NCI-H2227 treated with DMSO at 0.1 percent for 48 hours (cell line): ENCODE data around the gene SLC12A6.
"Not testable (repeated sequence)": the region's sequence is repeated elsewhere in the genome, so short reads cannot be mapped to it uniquely, and the experiment has no call there.

Source experiments
- DNase-seq: peaks from one replicate; lab custom pipeline; 2025; lab: John Stamatoyannopoulos, UW

SLC12A6 gene

GRCh38 chr15:34357653-34358052, 20.1 kb upstream of the SLC12A6 start:
- no peak for DNase-seq

DNA sequence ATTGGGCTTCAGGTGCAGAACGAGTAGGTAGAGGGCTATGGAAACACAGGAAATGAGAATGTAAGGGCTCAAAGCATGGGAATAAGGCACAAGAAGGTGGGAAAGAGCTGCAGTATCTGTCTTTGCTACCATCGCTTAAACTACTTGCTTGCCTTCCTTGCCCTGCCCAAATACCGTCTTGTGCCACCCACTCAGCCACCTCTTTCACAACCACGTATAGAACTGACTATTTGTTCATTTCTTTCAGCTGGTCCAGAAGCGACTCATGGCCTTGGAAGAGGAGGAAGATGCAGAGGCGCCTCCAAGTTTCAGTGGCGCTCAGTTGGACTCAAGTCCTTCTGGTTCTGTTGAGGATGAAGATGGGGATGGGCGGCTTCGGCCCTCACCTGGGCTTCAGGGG, 17.7 kb upstream of the SLC12A6 start:
- DNase-seq: no peak

DNA sequence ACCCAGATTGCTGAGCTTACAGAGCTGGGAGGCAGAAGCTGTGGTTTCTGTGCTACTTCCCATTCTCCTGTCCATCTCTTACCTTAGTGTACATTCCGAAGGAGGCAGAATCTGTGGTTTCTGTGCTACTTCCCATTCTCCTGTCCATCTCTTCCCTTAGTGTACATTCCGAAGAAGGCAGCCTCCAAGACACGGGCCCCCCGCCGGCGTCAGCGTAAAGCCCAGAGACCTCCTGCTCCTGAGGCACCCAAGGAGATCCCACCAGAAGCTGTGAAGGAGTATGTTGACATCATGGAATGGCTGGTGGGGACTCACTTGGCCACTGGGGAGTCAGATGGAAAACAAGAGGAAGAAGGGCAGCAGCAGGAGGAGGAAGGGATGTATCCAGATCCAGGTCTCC, 16.7 kb upstream of the SLC12A6 start:
- DNase-seq: no peak

GRCh38 chr15:34353627-34354026, 16.0 kb upstream of the SLC12A6 start:
- no peak for DNase-seq

GRCh38 chr15:34352996-34353395, 15.4 kb upstream of the SLC12A6 start:
- DNase-seq: not testable (repeated sequence)

DNA sequence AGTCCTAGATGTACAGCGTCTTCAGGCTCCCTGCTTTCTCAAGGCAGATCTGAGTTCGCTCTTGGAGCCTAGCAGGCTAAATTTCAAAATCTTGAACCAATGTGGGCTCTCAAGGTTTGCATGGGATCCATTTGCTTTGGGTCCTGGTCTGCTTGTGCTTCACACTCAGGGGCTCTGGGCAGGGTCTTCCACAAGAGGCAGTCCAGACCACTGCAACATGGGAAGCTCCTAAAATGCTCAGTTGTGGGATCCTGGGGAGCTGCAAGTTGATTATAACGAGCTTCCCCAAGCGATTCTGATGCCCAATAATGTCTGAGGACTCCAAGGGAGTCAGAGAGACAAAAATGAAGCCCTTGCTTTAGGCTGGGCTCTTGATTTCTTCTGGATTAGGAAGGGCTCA, 12.2 kb upstream of the SLC12A6 start:
- no peak for DNase-seq

DNA sequence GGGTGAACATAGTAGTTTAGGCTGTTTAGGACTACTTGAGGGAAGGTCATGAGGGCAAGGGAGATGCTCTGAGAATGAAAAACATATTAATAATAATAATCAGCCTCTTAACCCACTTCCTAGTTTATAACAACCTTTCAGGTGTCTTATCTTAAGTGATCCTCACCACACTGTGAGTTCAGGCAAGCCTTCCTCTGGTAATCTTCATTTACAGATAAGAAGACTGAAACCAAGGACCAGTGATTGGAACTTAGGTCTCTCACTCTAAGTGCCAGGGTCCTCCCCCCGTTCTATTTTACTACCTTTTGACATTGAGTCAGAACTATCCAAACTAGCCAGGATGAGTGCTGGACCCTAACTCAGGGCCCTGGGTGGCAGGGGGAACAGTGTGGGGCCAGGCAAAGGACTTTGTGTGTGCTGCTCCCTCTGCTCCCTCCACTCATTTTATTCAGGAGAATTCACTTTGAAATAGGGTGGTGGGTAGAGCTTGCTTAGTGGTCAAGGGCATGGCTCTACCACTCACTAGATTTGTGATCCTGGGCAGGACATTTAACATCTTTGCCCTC, 11.2 kb upstream of the SLC12A6 start:
- no peak for DNase-seq

DNA sequence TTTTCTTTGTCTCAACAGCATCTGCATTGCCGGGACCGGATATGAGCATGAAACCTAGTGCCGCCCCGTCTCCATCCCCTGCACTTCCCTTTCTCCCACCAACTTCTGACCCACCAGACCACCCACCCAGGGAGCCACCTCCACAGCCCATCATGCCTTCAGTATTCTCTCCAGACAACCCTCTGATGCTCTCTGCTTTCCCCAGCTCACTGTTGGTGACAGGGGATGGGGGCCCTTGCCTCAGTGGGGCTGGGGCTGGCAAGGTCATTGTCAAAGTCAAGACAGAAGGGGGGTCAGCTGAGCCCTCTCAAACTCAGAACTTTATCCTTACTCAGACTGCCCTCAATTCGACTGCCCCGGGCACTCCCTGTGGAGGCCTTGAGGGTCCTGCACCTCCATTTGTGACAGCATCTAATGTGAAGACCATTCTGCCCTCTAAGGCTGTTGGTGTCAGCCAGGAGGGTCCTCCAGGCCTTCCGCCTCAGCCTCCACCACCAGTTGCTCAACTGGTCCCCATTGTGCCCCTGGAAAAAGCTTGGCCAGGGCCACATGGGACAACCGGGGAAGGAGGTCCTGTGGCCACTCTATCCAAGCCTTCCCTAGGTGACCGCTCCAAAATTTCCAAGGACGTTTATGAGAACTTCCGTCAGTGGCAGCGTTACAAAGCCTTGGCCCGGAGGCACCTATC, 10.5 kb upstream of the SLC12A6 start:
- DNase-seq: no peak

DNA sequence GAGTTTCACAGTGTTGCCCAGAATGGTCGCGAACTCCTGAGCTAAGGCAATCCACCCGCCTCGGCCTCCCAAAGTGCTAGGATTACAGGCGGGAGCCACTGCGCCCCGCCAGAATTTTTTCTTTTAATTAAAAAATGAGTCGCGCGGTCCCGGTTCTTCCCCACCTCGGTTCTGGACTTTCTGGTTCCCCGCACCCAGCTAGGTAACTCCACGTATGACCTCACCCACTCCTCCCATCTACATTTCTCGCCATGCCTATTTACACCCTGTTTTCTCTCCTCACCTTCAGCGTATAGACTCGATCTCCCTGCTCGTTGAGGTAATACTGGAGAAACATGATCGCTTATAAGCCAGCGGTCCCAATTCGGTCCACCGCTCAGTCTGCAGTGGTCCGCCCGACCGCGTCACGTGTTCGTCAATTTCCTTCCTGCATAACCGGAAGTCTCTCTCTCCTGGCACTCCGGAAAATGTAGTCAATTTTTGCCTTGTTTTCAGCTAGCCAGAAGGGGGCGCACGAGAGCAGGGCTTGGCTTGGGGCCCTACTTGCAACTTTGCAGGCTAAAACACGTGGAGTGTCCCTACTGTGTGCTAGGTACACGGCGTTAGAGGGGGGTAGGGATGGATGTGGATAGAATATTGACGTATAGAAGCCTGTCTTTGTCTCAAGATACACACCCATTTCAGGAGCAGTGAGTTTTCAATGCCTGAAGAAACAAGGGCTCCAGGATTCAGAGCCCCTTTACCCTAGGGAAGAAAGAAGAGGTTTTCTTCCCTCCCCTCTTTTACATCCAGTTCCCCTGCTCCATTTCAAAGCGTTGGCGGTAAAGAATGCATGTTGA, 5.4 kb upstream of the SLC12A6 start, which contains the start of the genes NOP10 and NUTM1:
TSS of gene NOP10 (minus strand) at position 400 of the 839 bp plus-strand sequence. CDS start at position 337, 63 bp downstream.
TSS of gene NUTM1 (plus strand) at position 579 of the 839 bp plus-strand sequence. CDS start 382 bp downstream, outside the sequence.
- DNase-seq: peak; percentile 84

DNA sequence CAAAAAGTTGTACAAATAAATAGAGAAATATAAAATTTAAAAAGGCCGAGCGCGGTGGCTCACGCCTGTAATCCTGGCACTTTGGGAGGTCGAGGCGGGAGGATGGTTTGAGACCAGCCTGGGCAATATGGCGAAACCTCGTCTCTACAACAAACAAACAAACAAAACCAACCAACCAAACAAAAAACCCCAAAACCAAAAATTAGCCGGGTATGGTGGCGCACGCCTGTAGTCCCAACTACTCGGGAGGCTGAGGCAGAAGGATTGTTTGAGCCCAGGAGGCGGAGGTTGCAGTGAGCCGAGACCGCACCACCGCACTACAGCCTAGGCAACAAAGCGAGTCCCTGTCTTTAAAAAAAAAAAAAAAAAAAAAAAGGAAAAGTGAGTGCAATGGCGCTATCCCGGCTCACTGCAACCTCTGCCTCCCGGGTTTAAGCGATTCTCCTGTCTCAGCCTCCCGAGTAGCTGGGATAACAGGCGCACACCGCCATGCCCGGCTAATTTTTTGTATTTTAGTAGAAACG, 4.7 kb upstream of the SLC12A6 start:
- peak; percentile 7 for DNase-seq

- no peak for DNase-seq
Measured at GRCh38 chr15:34341381-34342212, 4.0 kb upstream of the SLC12A6 start.

GRCh38 chr15:34339946-34340345, 2.4 kb upstream of the SLC12A6 start:
- DNase-seq: no peak

- DNase-seq: peak; percentile 10
Measured at GRCh38 chr15:34338347-34338746, 766 bp upstream of the SLC12A6 start.

DNA sequence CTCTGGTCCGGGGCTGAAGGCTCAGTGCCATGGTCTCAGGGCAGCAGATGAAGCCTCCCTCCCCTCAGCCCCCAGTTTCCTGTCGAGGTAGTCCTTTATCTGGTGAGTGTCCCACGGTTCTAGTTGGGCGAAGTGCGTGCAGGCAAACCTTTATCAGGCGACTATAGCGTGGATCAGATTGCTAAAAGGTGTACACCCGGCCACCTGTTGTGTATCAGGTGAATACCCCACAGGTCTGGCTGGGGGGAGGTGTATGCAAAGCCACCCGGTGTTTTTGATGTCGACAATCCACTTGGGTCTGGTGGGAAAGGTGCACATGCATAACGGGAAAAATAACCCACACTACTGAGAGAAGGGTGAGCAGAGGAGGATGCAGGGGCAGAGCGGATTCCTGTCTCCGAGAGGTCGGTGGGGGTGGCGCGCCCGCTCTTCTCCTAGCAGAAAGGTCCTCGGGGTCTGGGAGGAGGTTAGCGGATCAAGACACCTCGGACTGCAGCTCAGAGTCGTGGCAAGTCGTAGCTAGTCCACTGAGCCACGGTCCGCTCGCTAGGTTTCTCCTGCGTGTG, 507 bp downstream of the SLC12A6 start:
- no peak for DNase-seq

DNA sequence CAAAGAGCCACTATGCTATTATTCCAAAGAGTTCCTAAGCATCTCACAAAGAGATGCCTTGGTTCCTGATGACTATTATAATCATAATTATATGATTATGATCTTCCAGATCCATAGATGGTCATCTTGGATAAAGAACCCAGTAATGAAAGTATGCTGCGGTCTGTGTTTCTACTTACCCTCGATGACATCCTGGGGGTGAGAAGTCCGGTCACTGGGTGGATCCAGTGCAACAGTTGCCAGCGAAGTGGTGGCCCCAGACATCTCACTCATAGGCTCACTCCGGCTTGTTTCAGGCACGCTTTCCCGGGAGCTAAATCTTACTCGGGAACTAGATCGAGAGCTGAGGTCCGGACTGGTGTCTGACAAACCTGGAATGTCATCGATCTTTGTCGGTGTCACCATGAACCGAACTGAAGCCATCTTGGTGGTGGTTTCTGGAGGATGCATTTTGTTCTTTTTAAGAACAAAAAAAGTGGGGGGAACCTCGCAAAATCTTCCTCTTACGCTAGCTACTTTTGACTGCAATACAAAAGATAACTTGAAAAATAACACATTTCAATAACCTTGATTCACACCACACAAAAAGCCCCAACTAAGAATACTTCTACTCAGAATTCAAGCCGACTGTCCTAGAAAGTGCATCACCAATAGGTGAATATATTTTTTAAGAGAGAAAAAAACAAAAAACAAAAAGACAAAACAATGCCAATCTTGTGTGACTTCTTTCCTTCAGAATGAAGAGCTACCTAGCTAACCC, 1.2 kb downstream of the SLC12A6 start:
- DNase-seq: no peak

- DNase-seq: no peak
Measured at GRCh38 chr15:34335176-34336032, 2.2 kb downstream of the SLC12A6 start.

- no peak for DNase-seq
Measured at GRCh38 chr15:34334672-34335071, 2.9 kb downstream of the SLC12A6 start.

DNA sequence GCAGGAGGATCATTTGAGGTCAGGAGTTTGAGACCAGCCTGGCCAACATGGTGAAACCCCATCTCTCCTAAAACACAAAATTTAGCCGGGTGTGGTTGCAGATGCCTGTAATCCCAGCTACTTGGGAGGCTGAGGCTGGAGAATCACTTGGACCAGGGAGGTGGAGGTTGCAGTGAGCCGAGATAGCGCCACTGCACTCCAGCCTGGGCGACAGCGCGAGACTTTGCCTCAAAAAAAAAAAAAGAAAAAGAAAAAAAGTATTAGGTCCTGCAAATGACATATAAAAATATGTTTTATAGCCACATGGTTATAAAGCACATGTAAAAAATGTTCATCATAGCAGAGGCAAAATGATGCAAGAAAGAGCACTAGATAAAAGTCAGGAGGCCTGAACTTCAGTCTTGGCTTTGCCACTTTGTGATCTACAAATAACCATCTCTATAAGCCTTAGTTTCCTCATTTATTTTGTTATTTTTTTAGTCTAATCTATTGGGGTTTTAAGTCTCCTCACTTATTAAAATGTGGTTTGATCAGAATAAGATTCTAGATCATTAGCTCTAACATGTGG, 4.9 kb downstream of the SLC12A6 start:
- DNase-seq: no peak

DNA sequence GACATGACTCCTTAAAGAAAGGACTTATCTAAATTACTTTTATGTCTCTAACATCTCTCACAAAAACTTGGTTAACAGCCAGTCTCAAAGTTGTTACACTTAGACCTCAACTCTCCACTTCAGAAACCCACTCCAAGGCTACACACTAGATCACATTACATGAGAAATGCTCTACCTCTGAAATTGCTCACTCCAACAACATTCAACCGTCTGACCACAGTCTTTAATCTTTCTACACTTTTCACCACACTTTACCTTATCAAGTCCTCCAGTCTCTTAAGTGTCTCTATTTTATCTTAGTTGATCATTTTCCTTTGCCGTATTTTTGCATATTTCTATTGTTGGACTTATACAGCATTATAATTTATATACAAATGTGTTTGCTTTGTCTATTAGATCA, 5.8 kb downstream of the SLC12A6 start:
- no peak for DNase-seq
